CD8-positive, alpha-beta memory T cell (primary cell): ENCODE measurements around the gene DNAI2. TPM values are rescaled to one million over a fixed set of nuclear protein-coding genes. Genes with fewer than 3 reads are reported as not detected.

Experiments used
- CTCF ChIA-PET: fragments of 350-600 bp; sonication (Branson Sonifier 250); formaldehyde crosslinking; loops from one replicate; lab custom pipeline; 2021; ENCODE audit warnings: antibody characterized with exemption; lab: Charles Lee
- POLR2A ChIA-PET: fragments of 350-600 bp; sonication (Branson Sonifier 250); formaldehyde crosslinking; loops from one replicate; lab custom pipeline; 2021; ENCODE audit warnings: antibody characterized with exemption; lab: Charles Lee
- DNase-seq, 5 donors: peaks; one replicate each; pipeline versions ENCODE4 v3.0.0 to v3.0.0-alpha.2; 2020 to 2022; ENCODE audit warnings: mixed read lengths in 1 of 5
- H3K27ac ChIP-seq: one replicate; pipeline ENCODE4 v1.7.0; 2013; ENCODE audit warnings: low read depth, mild to moderate bottlenecking, low read length, moderate library complexity
- H3K27me3 ChIP-seq: 2 replicates; pipeline ENCODE4 v1.7.0; 2013; ENCODE audit warnings: low read length, mild to moderate bottlenecking; ENCODE audit not compliant: insufficient read depth, poor library complexity, severe bottlenecking
- H3K36me3 ChIP-seq: 2 replicates; pipeline ENCODE4 v1.7.0; 2013; ENCODE audit warnings: mild to moderate bottlenecking, low read length, moderate library complexity; ENCODE audit not compliant: insufficient read depth
- H3K4me1 ChIP-seq: 2 replicates; pipeline ENCODE4 v1.7.0; 2013; ENCODE audit warnings: mild to moderate bottlenecking, low read length, moderate library complexity; ENCODE audit not compliant: insufficient read depth
- H3K4me3 ChIP-seq: 2 replicates; pipeline ENCODE4 v1.7.0; 2013; ENCODE audit warnings: mild to moderate bottlenecking, low read length
- H3K9me3 ChIP-seq: 2 replicates; pipeline ENCODE4 v1.7.0; 2013; ENCODE audit warnings: mild to moderate bottlenecking, low read length
- H3K27ac Mint-ChIP-seq, 8 donors: one replicate each; pipeline ENCODE4 v1.8.0; 2020 to 2021; ENCODE audit warnings: mixed read lengths in 8 of 8, mild to moderate bottlenecking in 6 of 8, inconsistent platforms in 3 of 8, moderate library complexity in 3 of 8
- H3K27me3 Mint-ChIP-seq, 2 donors: one replicate each; pipeline ENCODE4 v1.8.0; 2020 to 2021; ENCODE audit warnings: mixed read lengths in 2 of 2, mild to moderate bottlenecking in 1 of 2, moderate library complexity in 1 of 2
- H3K36me3 Mint-ChIP-seq, 3 donors: one replicate each; pipeline ENCODE4 v1.8.0; 2020 to 2021; ENCODE audit warnings: mixed read lengths in 3 of 3, inconsistent platforms in 1 of 3, mild to moderate bottlenecking in 1 of 3
- H3K4me1 Mint-ChIP-seq, 3 donors: one replicate each; pipeline ENCODE4 v1.8.0; 2020 to 2021; ENCODE audit warnings: mixed read lengths in 3 of 3, inconsistent platforms in 1 of 3, mild to moderate bottlenecking in 1 of 3
- H3K4me3 Mint-ChIP-seq, 7 donors: one replicate each; pipeline ENCODE4 v1.8.0; 2020 to 2021; ENCODE audit warnings: mixed read lengths in 7 of 7, mild to moderate bottlenecking in 6 of 7, moderate library complexity in 4 of 7, inconsistent platforms in 2 of 7
- H3K9me3 Mint-ChIP-seq, 5 donors: one replicate each; pipeline ENCODE4 v1.8.0; 2020 to 2022; ENCODE audit warnings: mixed read lengths in 5 of 5, mild to moderate bottlenecking in 3 of 5, moderate library complexity in 2 of 5, inconsistent platforms in 1 of 5
- polyA plus RNA-seq: library from polyadenylated mRNA; unstranded; fragments of 300-500 nt; fragmentation: Illumina TruSeq; gene quantifications from one replicate; pipeline ENCODE4 v1.2.3, GENCODE V29; 2021
- total RNA-seq, 2 experiments: library from RNA; stranded (reverse); gene quantifications; one replicate each; pipeline ENCODE4 v1.2.3, GENCODE V29; 2021

The DNAI2 gene
- total and polyA plus RNA-seq, 3 experiments from 2014 or later: 0.35 to 0.60 (median 0.37) TPM

DNA sequence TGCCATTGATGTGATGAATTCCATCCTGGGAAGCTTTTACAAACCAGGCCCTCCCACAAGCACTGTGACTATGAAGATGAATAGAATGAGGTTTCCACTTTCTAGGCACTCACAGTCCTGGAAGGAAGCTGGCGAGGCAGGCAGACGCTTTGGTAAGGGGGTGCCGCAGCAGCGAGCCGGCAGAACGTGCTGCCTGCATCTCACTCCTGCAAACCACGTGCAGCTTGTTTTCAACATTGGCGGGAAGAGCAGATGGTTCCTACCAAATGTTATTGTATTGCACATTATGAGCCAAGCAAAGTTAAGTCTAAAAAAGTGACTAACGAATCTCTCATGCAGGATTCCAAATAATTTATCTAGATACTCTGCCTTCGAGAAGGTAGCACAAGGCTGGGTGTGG lies 3.7 kb upstream of the DNAI2 start:
- H3K36me3 Mint-ChIP-seq: peaks cover 0 to 7% (median 0%) of the 10 kb centered on the region in 3 donors
- no peaks in the 10 kb centered on the region for H3K9me3 Mint-ChIP-seq
- POLR2A ChIA-PET: no interaction called here
- H3K27me3 Mint-ChIP-seq: peaks cover 12 to 13% of the 10 kb centered on the region in 2 donors
- no peaks in the 10 kb centered on the region for H3K36me3 ChIP-seq
- no peak overlapping the region for H3K27ac ChIP-seq
- H3K27me3 ChIP-seq: peaks cover 3% of the 10 kb centered on the region
- DNase-seq: no peak
- no peak overlapping the region for H3K4me3 ChIP-seq
- H3K4me3 Mint-ChIP-seq: no peak overlapping the region
- no peaks in the 10 kb centered on the region for H3K9me3 ChIP-seq
- no peak overlapping the region for H3K27ac Mint-ChIP-seq
- CTCF ChIA-PET: no interaction called here
- H3K4me1 Mint-ChIP-seq: peaks cover 24 to 37% (median 27%) of the 10 kb centered on the region in 3 donors
- H3K4me1 ChIP-seq: peaks cover 22% of the 10 kb centered on the region

DNA sequence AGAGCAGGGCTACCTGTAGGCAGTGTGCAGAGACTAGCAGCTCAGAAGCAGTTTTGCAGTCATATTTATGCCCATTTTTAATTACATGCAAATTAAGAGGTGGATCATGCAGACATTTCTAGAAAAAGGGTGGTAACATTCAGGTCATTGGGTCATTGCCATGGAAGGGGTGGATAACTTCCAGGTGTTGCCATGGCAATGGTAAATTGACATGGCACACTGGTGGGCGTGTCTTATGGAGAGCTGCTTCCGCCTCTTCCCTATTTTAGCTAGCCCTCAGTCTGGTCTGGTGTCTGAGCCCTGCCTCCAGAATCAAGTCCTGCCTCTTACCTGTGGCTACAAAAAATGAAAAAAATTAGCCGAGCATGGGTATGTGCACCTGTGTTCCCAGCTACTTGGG lies 2.8 kb upstream of the DNAI2 start:
- Histone ChIP-seq H3K4me1 (peaks cover 23% of the 10 kb centered on the region), H3K36me3 (no peaks in the 10 kb centered on the region), H3K27ac (no peak overlapping the region), H3K9me3 (no peaks in the 10 kb centered on the region), H3K27me3 (peaks cover 3% of the 10 kb centered on the region), H3K4me3 (no peak overlapping the region)
- ChIA-PET CTCF (no interaction called here), POLR2A (no interaction called here)
- H3K9me3 Mint-ChIP-seq: no peaks in the 10 kb centered on the region
- H3K4me3 Mint-ChIP-seq: no peak overlapping the region
- H3K36me3 Mint-ChIP-seq: peaks cover 0 to 7% (median 0%) of the 10 kb centered on the region in 3 donors
- no peak for DNase-seq
- peak overlapping the region in 1 of 8 donors; percentile 38 for H3K27ac Mint-ChIP-seq
- peaks cover 31 to 46% (median 33%) of the 10 kb centered on the region in 3 donors for H3K4me1 Mint-ChIP-seq
- peaks cover 12 to 13% of the 10 kb centered on the region in 2 donors for H3K27me3 Mint-ChIP-seq

DNA sequence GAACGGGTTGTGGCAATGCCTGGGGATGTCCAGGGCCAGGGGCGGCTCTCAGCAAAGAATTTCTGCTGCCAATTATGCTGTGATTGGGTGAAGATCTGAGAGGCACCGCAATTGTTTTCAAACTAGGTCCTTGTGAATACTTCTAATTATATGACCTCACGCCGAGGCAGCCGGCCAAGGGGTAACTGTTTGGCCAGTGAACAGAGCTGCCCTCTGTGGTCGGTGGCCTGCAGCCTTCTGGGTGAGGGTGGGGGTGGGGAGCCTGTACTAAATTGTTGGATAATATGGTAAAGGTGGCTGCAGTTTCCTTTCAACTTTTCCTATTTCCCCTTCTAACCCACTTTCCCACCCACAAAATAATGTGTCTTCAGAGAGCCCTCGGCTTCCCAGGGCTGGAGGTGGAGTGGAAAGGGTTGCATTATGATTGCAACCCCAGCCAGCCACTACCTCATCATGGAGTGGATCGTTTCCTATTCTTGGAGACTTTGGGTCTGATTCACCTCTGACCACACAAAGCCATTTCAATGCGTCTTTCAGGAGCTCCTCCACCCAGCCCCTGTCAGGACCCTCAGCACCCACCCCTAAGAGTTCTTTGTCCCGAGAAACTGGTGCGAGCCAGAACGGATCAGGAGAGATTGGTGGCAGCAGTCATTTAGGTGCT lies 2.0 kb upstream of the DNAI2 start:
- Histone ChIP-seq H3K4me3 (no peak overlapping the region), H3K36me3 (no peaks in the 10 kb centered on the region), H3K9me3 (no peaks in the 10 kb centered on the region), H3K27me3 (peaks cover 3% of the 10 kb centered on the region), H3K27ac (no peak overlapping the region), H3K4me1 (peaks cover 23% of the 10 kb centered on the region)
- CTCF ChIA-PET: no interaction called here
- Mint-ChIP-seq H3K27ac (peak overlapping the region in 1 of 8 donors; percentile 12), H3K4me1 (peaks cover 33 to 52% (median 39%) of the 10 kb centered on the region in 3 donors), H3K4me3 (no peak overlapping the region), H3K36me3 (peaks cover 0 to 7% (median 0%) of the 10 kb centered on the region in 3 donors), H3K27me3 (peaks cover 11 to 13% of the 10 kb centered on the region in 2 donors), H3K9me3 (no peaks in the 10 kb centered on the region)
- POLR2A ChIA-PET: no interaction called here
- DNase-seq: no peak

DNA sequence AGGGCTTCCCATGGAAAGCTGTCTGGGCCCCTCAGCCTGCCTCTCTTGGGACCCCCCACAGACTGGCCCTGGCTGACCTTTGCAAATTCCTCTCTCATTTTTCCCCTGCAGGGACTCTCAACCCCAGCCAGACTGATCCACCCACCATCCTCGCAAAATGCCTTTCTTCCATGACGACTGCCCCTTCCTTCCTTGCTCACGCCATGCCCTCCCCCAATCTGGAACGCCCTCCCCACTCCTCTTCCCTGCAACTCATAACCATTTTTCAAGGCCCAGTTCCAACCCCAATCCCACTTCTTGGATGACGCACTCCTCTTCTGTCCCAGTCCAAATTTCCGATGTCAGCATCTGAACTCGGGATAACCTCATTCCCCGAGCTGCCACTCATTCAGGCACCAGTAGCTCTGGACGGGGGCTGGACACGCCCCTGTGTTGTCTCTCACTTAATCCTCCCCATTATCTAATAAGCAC lies 1.3 kb upstream of the DNAI2 start:
- Histone ChIP-seq H3K27me3 (peaks cover 3% of the 10 kb centered on the region), H3K36me3 (no peaks in the 10 kb centered on the region), H3K4me1 (peaks cover 23% of the 10 kb centered on the region), H3K4me3 (no peak overlapping the region), H3K9me3 (no peaks in the 10 kb centered on the region), H3K27ac (no peak overlapping the region)
- no peaks in the 10 kb centered on the region for H3K9me3 Mint-ChIP-seq
- peaks cover 31 to 53% (median 37%) of the 10 kb centered on the region in 3 donors for H3K4me1 Mint-ChIP-seq
- H3K27me3 Mint-ChIP-seq: peaks cover 9 to 11% of the 10 kb centered on the region in 2 donors
- POLR2A ChIA-PET: no interaction called here
- DNase-seq: no peak
- peak overlapping the region in 1 of 8 donors; percentile 57 for H3K27ac Mint-ChIP-seq
- no peak overlapping the region for H3K4me3 Mint-ChIP-seq
- no peaks in the 10 kb centered on the region for H3K36me3 Mint-ChIP-seq
- CTCF ChIA-PET: no interaction called here

DNA sequence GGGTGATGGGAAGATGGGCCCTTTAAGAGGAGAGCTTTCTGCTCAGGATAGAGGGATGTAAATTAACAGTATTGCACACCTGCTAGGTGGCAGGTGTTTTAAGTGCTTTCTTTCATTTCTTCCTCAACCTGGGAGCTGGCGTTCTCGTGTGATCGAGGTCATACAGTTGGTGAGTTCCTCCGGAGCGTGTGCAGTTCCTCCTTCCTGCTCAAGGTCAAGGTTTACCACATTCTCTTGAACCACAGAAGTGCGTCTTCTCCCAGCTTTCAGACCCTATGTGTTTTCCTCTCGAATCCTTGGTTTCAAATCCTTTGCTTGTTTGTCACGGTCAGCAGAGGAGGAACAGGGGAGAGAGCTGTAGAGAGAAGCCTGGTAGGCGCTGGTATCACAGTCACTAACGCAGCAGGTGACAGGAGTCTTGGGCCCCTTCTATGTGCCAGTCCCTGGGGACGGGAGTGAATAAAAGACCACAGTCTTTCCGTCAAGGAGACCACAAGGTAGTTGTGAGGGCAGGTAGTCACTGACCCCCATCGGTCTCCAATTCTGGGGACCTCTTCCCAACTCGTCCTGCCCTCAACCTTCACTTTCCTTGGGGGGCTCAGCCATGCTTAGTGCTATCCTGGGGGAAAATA lies 791 bp downstream of the DNAI2 start:
- H3K27ac ChIP-seq: peak overlapping the region; percentile 54

DNA sequence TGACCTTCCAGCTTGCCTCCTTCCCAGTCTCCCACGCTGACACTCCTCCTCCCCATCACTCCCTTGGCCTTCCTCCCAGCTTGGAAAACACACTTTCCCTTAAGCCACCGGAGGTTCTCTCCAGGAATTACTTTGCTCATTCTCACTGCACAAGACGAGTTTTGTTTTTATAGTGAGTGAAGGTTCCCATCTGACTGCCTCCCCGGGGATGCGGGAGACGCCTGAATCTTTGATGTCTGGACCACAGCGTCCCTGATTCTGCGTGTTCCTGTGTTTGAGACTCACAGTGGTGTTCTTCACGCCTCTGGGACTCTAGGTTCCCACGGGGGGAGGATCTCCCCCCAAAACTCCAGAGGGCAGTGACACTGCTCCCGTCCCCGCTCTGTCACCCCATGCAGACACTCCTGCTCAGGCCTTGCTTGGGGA lies 2.0 kb downstream of the DNAI2 start:
- Histone ChIP-seq H3K4me1 (peaks cover 36% of the 10 kb centered on the region), H3K4me3 (no peak overlapping the region), H3K36me3 (no peaks in the 10 kb centered on the region), H3K27ac (no peak overlapping the region), H3K27me3 (no peaks in the 10 kb centered on the region), H3K9me3 (no peaks in the 10 kb centered on the region)
- peaks cover 40 to 65% (median 54%) of the 10 kb centered on the region in 3 donors for H3K4me1 Mint-ChIP-seq
- no peaks in the 10 kb centered on the region for H3K36me3 Mint-ChIP-seq
- CTCF ChIA-PET: interaction anchor here (0.8 to 2.3 kb wide), 3 partner anchors 9 to 25 kb away, joined by 4 to 8 read pairs (median 5); no protein-coding TSS in a partner anchor
- POLR2A ChIA-PET: no interaction called here
- no peaks in the 10 kb centered on the region for H3K9me3 Mint-ChIP-seq
- H3K27me3 Mint-ChIP-seq: peaks cover 4 to 10% of the 10 kb centered on the region in 2 donors
- no peak for DNase-seq
- no peak overlapping the region for H3K4me3 Mint-ChIP-seq
- H3K27ac Mint-ChIP-seq: peak overlapping the region; percentile 38 to 91 (median 58)

More for the DNA sequence above, 791 bp downstream of the DNAI2 start:
- Mint-ChIP-seq H3K27me3 (peaks cover 4 to 10% of the 10 kb centered on the region in 2 donors), H3K36me3 (no peaks in the 10 kb centered on the region), H3K27ac (peak overlapping the region; percentile 80 to 96 (median 89)), H3K4me3 (peak overlapping the region; percentile 26 to 81 (median 81)), H3K9me3 (no peaks in the 10 kb centered on the region), H3K4me1 (peaks cover 31 to 52% (median 44%) of the 10 kb centered on the region in 3 donors)
- H3K4me1 ChIP-seq: peaks cover 24% of the 10 kb centered on the region
- no peaks in the 10 kb centered on the region for H3K9me3 ChIP-seq
- H3K4me3 ChIP-seq: peak overlapping the region; percentile 33
- CTCF ChIA-PET: interaction anchor here (0.9 to 2.3 kb wide), 4 partner anchors 21 to 71 kb away, joined by 3 to 5 read pairs (median 4); partner anchors contain the start of gene RPL38
- no peaks in the 10 kb centered on the region for H3K27me3 ChIP-seq
- POLR2A ChIA-PET: interaction anchor here (1.2 kb wide), 1 partner anchor 28 kb away, joined by 6 read pairs; no protein-coding TSS in a partner anchor
- no peak for DNase-seq
- no peaks in the 10 kb centered on the region for H3K36me3 ChIP-seq

DNA sequence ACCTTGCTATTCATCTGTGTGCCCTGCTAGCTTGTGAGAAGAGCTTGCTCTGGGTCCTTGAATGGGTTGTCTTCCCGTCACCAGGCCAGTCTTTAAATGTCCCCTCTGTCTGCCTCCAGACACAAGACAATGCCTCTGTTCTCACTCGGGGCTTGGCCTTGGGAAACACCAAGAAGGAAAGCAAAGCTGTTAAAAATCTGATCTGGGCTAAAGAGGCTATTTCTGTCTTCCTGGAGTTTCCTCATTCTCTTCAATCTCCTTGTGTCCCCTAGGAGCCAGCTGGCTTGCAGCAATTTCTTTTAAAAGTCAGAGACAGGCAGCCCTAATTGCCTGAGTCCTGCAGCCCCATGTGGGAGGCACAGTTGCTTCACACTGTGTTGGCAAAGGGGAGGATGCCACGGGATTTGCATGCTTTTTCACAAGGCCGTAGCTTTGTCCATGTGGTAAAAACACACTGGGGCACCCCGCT lies 2.5 kb downstream of the DNAI2 start:
- peaks cover 40 to 70% (median 54%) of the 10 kb centered on the region in 3 donors for H3K4me1 Mint-ChIP-seq
- no peak overlapping the region for H3K27ac ChIP-seq
- H3K27me3 Mint-ChIP-seq: peaks cover 4 to 10% of the 10 kb centered on the region in 2 donors

More for the DNA sequence above, 2.5 kb downstream of the DNAI2 start:
- Histone ChIP-seq H3K9me3 (no peaks in the 10 kb centered on the region), H3K27me3 (no peaks in the 10 kb centered on the region), H3K36me3 (no peaks in the 10 kb centered on the region), H3K4me1 (peaks cover 41% of the 10 kb centered on the region), H3K4me3 (no peak overlapping the region)
- Mint-ChIP-seq H3K27ac (peak overlapping the region in 7 of 8 donors; percentile 0 to 89 (median 56)), H3K9me3 (no peaks in the 10 kb centered on the region), H3K36me3 (no peaks in the 10 kb centered on the region), H3K4me3 (no peak overlapping the region)
- no peak for DNase-seq
- ChIA-PET POLR2A (no interaction called here), CTCF (interaction anchor here (2.3 kb wide), 2 partner anchors 20 to 24 kb away, joined by 5 to 8 read pairs; no protein-coding TSS in a partner anchor)
